Measurements from ENCODE around the gene GPC5.

Gene GPC5

GRCh38 chr13:92297971-92298942 lies 899.8 kb downstream of the GPC5 start:
- in situ Hi-C loops (cut with HindIII; ENCODE audit: low sequenced_read_pairs), result no loop called here
- H3K4me3 ChIP-seq (ENCODE audit: low read depth, low read length), result no peak overlapping the region
- TF ChIP-seq CTCF (IDR thresholded peaks at IDR 0.05; ENCODE audit: low read depth, low read length), result no peak
- DNase-seq (ENCODE audit: low read depth, low spot score), result no peak

GRCh38 chr13:92300651-92301050 lies 902.2 kb downstream of the GPC5 start:
- in situ Hi-C loops (cut with HindIII; ENCODE audit: low sequenced_read_pairs), result no loop called here
- no peak for DNase-seq (ENCODE audit: low read depth, low spot score)
- H3K4me3 ChIP-seq (ENCODE audit: low read depth, low read length), result no peak overlapping the region
- TF ChIP-seq CTCF (IDR thresholded peaks at IDR 0.05; ENCODE audit: low read depth, low read length), result no peak

DNA sequence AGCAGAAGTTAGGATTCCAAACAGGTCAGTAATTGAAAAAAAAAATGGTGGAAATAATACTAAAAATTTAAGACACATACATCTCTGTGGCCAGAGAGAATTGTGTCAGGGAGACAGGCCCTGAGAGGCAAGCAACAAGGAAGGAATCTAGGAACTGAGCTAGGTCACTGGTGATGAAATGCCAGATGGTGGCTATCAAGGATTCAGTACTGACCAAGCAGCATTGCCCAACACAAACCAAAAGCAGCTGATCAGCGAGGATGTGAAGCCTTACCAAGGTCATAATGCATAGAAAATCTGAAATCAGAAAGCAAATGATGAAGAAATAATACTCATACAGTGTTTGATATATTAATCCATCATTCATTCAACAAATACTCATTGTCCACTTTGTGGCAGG lies 905.0 kb downstream of the GPC5 start:
- in situ Hi-C loops (cut with HindIII; ENCODE audit: low sequenced_read_pairs), result no loop called here
- no peak for DNase-seq (ENCODE audit: low read depth, low spot score)
- H3K4me3 ChIP-seq (ENCODE audit: low read depth, low read length), result no peak overlapping the region
- TF ChIP-seq CTCF (IDR thresholded peaks at IDR 0.05; ENCODE audit: low read depth, low read length), result no peak

GRCh38 chr13:92307752-92308151 lies 909.3 kb downstream of the GPC5 start:
- DNase-seq (ENCODE audit: low read depth, low spot score), result no peak
- in situ Hi-C loops (cut with HindIII; ENCODE audit: low sequenced_read_pairs), result no loop called here
- H3K4me3 ChIP-seq (ENCODE audit: low read depth, low read length), result no peak overlapping the region
- no peak for TF ChIP-seq CTCF (IDR thresholded peaks at IDR 0.05; ENCODE audit: low read depth, low read length)

DNA sequence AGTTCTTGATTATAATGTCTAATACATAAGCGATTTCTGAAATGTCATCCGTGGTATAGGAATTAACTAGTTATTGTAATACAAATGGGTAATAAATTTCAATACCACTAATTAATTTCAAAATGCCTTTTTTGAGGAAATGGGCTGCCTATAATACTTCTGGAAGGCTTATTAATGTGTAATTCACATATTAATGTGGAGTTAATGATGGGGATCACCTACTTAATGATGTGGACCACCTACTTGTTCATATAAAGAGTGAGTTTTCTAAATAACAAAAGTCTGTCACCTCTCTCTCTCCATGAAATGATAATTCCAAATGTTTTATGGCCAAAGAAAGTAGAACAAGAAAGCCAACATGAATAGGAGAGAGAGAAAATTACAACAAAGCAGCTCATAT lies 914.4 kb downstream of the GPC5 start:
- TF ChIP-seq CTCF (IDR thresholded peaks at IDR 0.05; ENCODE audit: low read depth, low read length), result no peak
- no peak overlapping the region for H3K4me3 ChIP-seq (ENCODE audit: low read depth, low read length)
- in situ Hi-C loops (cut with HindIII; ENCODE audit: low sequenced_read_pairs), result no loop called here
- DNase-seq (ENCODE audit: low read depth, low spot score), result no peak

DNA sequence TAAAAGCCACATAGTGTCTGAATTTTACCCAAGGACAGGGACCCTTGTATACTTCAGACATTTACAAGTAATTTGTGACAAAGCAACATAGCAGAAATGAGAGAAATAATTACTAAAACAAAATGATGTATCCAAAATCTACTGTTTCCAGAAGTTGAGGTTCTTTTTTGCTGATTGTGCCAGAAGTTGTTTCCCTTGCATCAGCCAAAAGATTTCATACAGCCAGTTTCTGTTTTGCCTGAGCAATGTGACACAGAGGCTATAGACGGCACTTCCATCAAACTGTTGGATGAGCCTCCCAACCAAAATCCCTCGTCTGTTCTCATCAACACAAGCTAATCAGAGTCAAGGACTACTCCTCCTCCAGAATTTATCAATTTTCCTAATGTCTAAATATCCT lies 915.0 kb downstream of the GPC5 start:
- in situ Hi-C loops (cut with HindIII; ENCODE audit: low sequenced_read_pairs), result no loop called here
- no peak for DNase-seq (ENCODE audit: low read depth, low spot score)
- no peak for TF ChIP-seq CTCF (IDR thresholded peaks at IDR 0.05; ENCODE audit: low read depth, low read length)
- H3K4me3 ChIP-seq (ENCODE audit: low read depth, low read length), result no peak overlapping the region
